B cell (primary cell): ENCODE results near the gene UNC93B1. TPM values are rescaled to one million over a fixed set of nuclear protein-coding genes. Genes with fewer than 3 reads are reported as not detected.

ENCODE experiments used
- ATAC-seq: fragments of 200-7000 bp; cut with Tn5 transposase; one replicate; pipeline ENCODE4 v1.10.0; 2021; ENCODE audit warnings: low read depth, mild to moderate bottlenecking, moderate number of reproducible peaks, moderate library complexity
- CTCF ChIA-PET: fragments of 350-600 bp; sonication (Branson Sonifier 250); formaldehyde crosslinking; loops from one replicate; lab custom pipeline; 2021; ENCODE audit warnings: antibody characterized with exemption, inconsistent platforms; lab: Charles Lee
- POLR2A ChIA-PET: fragments of 350-600 bp; sonication (Branson Sonifier 250); formaldehyde crosslinking; loops from one replicate; lab custom pipeline; 2021; ENCODE audit warnings: antibody characterized with exemption; lab: Charles Lee
- DNase-seq: peaks from one replicate; pipeline ENCODE4 v3.0.0; 2013
- H2AFZ ChIP-seq: 2 replicates; pipeline ENCODE4 v1.6.1; 2012; ENCODE audit warnings: mild to moderate bottlenecking, low read depth, low read length; ENCODE audit not compliant: insufficient read depth, poor library complexity, severe bottlenecking
- H3K27ac ChIP-seq, 2 donors: 1 replicate in 1 of 2; 2 replicates in 1 of 2; pipeline ENCODE4 v1.5.1; 2012 to 2013; ENCODE audit warnings: low read length in 2 of 2, mild to moderate bottlenecking in 2 of 2, moderate library complexity in 1 of 2
- H3K27me3 ChIP-seq, 4 experiments: fragments of 200-600 bp in 1 of 4; sonication (generic) in 1 of 4; replicated peaks in 1 of 4; 1 replicate in 2 of 4; 2 replicates in 2 of 4; pipeline versions ENCODE4 v1.6.1 to v1.7.0; 2013 to 2016; ENCODE audit warnings: low read length in 3 of 4, mild to moderate bottlenecking in 2 of 4, mixed read lengths in 1 of 4, moderate library complexity in 1 of 4; ENCODE audit not compliant: insufficient read depth in 4 of 4, control insufficient read depth in 3 of 4; ENCODE audit errors: control extremely low read depth in 1 of 4
- H3K36me3 ChIP-seq, 2 experiments: replicated peaks in 1 of 2; 1 replicate in 1 of 2; 2 replicates in 1 of 2; pipeline versions ENCODE4 v1.6.1 to v1.7.1; 2013; ENCODE audit warnings: low read length in 1 of 2; ENCODE audit not compliant: insufficient read depth in 2 of 2, control insufficient read depth in 1 of 2; ENCODE audit errors: control extremely low read depth in 1 of 2, extremely low read depth in 1 of 2
- H3K4me1 ChIP-seq, 2 donors: fragments of 200-600 bp in 1 of 2; sonication (generic) in 1 of 2; 1 replicate in 1 of 2; 2 replicates in 1 of 2; pipeline versions ENCODE4 v1.5.1 to v1.6.1; 2013 to 2017; ENCODE audit warnings: low read length in 2 of 2; ENCODE audit not compliant: control insufficient read depth in 2 of 2, insufficient read depth in 2 of 2
- H3K4me2 ChIP-seq: replicated peaks from 2 replicates; pipeline ENCODE3; 2012; ENCODE audit warnings: mild to moderate bottlenecking, low read depth, low read length; ENCODE audit not compliant: poor library complexity, severe bottlenecking
- H3K4me3 ChIP-seq, 5 experiments: fragments of 200-600 bp in 1 of 5; sonication (generic) in 1 of 5; 1 replicate in 3 of 5; 2 replicates in 2 of 5; pipeline versions ENCODE4 v1.5.1 to v1.7.0; 2011 to 2016; ENCODE audit warnings: low read length in 4 of 5, mild to moderate bottlenecking in 4 of 5, low read depth in 2 of 5, control low read depth in 1 of 5, moderate library complexity in 1 of 5; ENCODE audit not compliant: insufficient read depth in 1 of 5; ENCODE audit errors: control extremely low read depth in 1 of 5, extremely low read depth in 1 of 5
- H3K79me2 ChIP-seq: fragments of 200-600 bp; sonication (generic); one replicate; pipeline ENCODE4 v1.6.0; 2016; ENCODE audit warnings: low read length; ENCODE audit not compliant: control insufficient read depth, insufficient read depth
- H3K9ac ChIP-seq: fragments of 200-600 bp; sonication (generic); 2 replicates; pipeline ENCODE4 v1.6.1; 2017; ENCODE audit warnings: mild to moderate bottlenecking, low read length, moderate library complexity
- H3K9me3 ChIP-seq, 3 donors: one replicate each; pipeline versions ENCODE4 v1.6.1 to v1.7.1; 2013; ENCODE audit warnings: low read length in 2 of 3; ENCODE audit not compliant: control insufficient read depth in 2 of 3, insufficient read depth in 1 of 3; ENCODE audit errors: control extremely low read depth in 1 of 3
- H4K20me1 ChIP-seq: 2 replicates; pipeline ENCODE4 v1.6.0; 2012; ENCODE audit warnings: mild to moderate bottlenecking, low read length; ENCODE audit not compliant: insufficient read depth, control insufficient read depth, poor library complexity, severe bottlenecking
- H3K27ac Mint-ChIP-seq: one replicate; pipeline ENCODE4 v1.8.0; 2021; ENCODE audit warnings: mixed read lengths
- H3K27me3 Mint-ChIP-seq: one replicate; pipeline ENCODE4 v1.8.0; 2021; ENCODE audit warnings: mixed read lengths
- H3K4me1 Mint-ChIP-seq: one replicate; pipeline ENCODE4 v1.8.0; 2021; ENCODE audit warnings: mixed read lengths
- H3K4me3 Mint-ChIP-seq: one replicate; pipeline ENCODE4 v1.8.0; 2021; ENCODE audit warnings: mixed read lengths
- H3K9me3 Mint-ChIP-seq: one replicate; pipeline ENCODE4 v1.8.0; 2022; ENCODE audit warnings: mixed read lengths; ENCODE audit not compliant: insufficient read depth
- EZH2 ChIP-seq: IDR thresholded peaks from 2 replicates; pipeline ENCODE4 v1.6.1; 2012; ENCODE audit warnings: borderline replicate concordance, low read depth, mild to moderate bottlenecking, moderate library complexity, low read length; ENCODE audit not compliant: insufficient read depth, poor library complexity, severe bottlenecking
- WGBS: methylation state at CpG from one replicate; pipeline ENCODE4 v1.1.5; 2013; ENCODE audit warnings: missing lambda C conversion rate; ENCODE audit not compliant: insufficient coverage; 5-methylcytosine and 5-hydroxymethylcytosine counted together
- intact Hi-C: fragments of 100-400 bp; cut with micrococcal nuclease; formaldehyde crosslinking; loops from one replicate; pipeline ENCODE4 v1.10.0; 2022
- polyA plus RNA-seq: library from polyadenylated mRNA; depleted of rRNA; stranded (reverse); fragments of >200 nt; gene quantifications from 2 replicates; pipeline ENCODE4 v1.2.3, GENCODE V29; 2012
- total RNA-seq, 2 donors: library from RNA; stranded (reverse); fragments of 120-200 nt in 1 of 2; gene quantifications; 1 replicate in 1 of 2; 2 replicates in 1 of 2; pipeline versions ENCODE4 v1.2.3 to v1.2.4, GENCODE V29; 2013 to 2022
- TF ChIP-seq, protein P1 (sequence below): fragments of 200-600 bp; IDR thresholded peaks from one replicate; pipeline ENCODE4 v1.8.0; 2022; ENCODE audit warnings: antibody characterized with exemption, mild to moderate bottlenecking

UNC93B1 gene
- total and polyA plus RNA-seq, 2 donors (not counting 1 experiment from before 2014, with no cell fraction given) = 114 to 308 TPM

DNA sequence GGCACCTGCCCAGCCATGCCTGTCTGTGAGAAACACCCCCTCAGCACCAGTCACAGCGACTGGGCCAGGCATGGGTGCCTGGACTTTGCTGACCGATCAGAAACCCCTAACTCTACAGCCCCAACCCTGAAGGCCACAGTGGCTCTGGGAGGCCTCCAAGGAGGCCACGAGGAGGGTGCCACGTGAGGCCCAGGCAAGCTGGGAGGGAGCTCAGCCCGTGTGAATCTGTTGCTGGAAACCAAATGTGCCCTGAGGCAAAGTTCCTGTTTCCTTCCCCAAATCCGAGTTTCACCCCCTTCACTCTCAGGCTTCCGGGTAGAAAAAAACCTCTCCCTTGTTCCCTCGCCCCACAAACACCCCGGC, 1.3 kb downstream of the UNC93B1 start:
- Mint-ChIP-seq H3K27me3 (no peaks in the 10 kb centered on the region), H3K9me3 (no peaks in the 10 kb centered on the region), H3K27ac (peak overlapping the region; percentile 92), H3K4me1 (peaks cover 60% of the 10 kb centered on the region), H3K4me3 (peak overlapping the region; percentile 92)
- ChIA-PET CTCF (interaction anchor here (0.6 to 1.8 kb wide), 8 partner anchors 8 to 867 kb away, joined by 3 to 14 read pairs (median 3); no protein-coding TSS in a partner anchor), POLR2A (interaction anchor here (0.5 to 2.0 kb wide), 4 partner anchors 8 to 271 kb away, joined by 3 to 12 read pairs (median 4); partner anchors contain the start of gene TCIRG1)
- Histone ChIP-seq H3K36me3 (peaks cover 2 to 41% of the 10 kb centered on the region in 2 experiments), H3K27me3 (no peaks in the 10 kb centered on the region), H4K20me1 (peaks cover 59% of the 10 kb centered on the region), H3K4me2 (peak overlapping the region; percentile 85), H3K79me2 (peaks cover 54% of the 10 kb centered on the region), H3K9ac (peak overlapping the region; percentile 81), H3K4me1 (peaks cover 63 to 82% of the 10 kb centered on the region in 2 donors), H3K4me3 (peak overlapping the region; percentile 13 to 89 (median 67)), H3K9me3 (no peaks in the 10 kb centered on the region), H2AFZ (peak overlapping the region; percentile 67), H3K27ac (peak overlapping the region; percentile 74 to 76)
- peak; percentile 37 for ATAC-seq
- TF ChIP-seq EZH2 = no peak
- TF ChIP-seq, protein P1, sequence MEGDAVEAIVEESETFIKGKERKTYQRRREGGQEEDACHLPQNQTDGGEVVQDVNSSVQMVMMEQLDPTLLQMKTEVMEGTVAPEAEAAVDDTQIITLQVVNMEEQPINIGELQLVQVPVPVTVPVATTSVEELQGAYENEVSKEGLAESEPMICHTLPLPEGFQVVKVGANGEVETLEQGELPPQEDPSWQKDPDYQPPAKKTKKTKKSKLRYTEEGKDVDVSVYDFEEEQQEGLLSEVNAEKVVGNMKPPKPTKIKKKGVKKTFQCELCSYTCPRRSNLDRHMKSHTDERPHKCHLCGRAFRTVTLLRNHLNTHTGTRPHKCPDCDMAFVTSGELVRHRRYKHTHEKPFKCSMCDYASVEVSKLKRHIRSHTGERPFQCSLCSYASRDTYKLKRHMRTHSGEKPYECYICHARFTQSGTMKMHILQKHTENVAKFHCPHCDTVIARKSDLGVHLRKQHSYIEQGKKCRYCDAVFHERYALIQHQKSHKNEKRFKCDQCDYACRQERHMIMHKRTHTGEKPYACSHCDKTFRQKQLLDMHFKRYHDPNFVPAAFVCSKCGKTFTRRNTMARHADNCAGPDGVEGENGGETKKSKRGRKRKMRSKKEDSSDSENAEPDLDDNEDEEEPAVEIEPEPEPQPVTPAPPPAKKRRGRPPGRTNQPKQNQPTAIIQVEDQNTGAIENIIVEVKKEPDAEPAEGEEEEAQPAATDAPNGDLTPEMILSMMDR = no peak
- 5% methylated on average over 6 of the region's 9 CpGs for WGBS
- intact Hi-C loops = loop anchor here (1.0 to 10.0 kb wide), 4 partner anchors 28 to 442 kb away; partner anchors contain the start of genes CHKA and NDUFS8
- no peak for DNase-seq

DNA sequence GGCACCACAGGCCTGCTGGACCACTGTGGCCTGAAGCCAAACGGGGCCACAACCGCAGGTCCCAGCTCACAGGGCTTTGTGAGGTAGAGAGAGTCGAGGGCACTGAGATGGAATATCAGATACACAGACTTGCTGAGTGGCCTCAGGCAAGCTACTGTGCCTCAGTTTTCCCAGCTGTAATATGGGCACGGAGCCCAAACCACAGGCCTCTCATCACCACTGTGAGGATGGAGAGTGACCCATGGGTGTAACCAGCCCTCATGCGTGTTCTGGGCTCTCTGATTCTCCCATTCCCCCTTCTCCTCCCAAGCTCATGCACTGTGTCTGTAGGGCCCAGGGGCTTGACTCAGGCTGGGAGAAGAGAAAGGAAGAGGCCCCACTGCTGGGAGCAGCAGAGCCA, 4.2 kb downstream of the UNC93B1 start:
- peaks cover 57 to 85% of the 10 kb centered on the region in 2 donors for H3K4me1 ChIP-seq
- peak overlapping the region; percentile 40 to 61 for H3K27ac ChIP-seq
- H3K79me2 ChIP-seq = peaks cover 58% of the 10 kb centered on the region
- Mint-ChIP-seq H3K4me1 (peaks cover 55% of the 10 kb centered on the region), H3K9me3 (no peaks in the 10 kb centered on the region), H3K27ac (peak overlapping the region; percentile 81), H3K4me3 (no peak overlapping the region), H3K27me3 (no peaks in the 10 kb centered on the region)
- no peaks in the 10 kb centered on the region for H3K27me3 ChIP-seq
- ATAC-seq = no peak
- no peak overlapping the region for H3K4me3 ChIP-seq
- ChIA-PET POLR2A (no interaction called here), CTCF (no interaction called here)
- H2AFZ ChIP-seq = no peak overlapping the region
- no peak overlapping the region for H3K9ac ChIP-seq
- TF ChIP-seq, protein P1 = no peak
- TF ChIP-seq EZH2 = no peak
- H3K36me3 ChIP-seq = peaks cover 5 to 64% of the 10 kb centered on the region in 2 experiments
- intact Hi-C loops = loop anchor here (10.0 kb wide), 1 partner anchor 445 kb away; no protein-coding TSS in a partner anchor
- 100% methylated on average over 3 of the region's 5 CpGs for whole genome bisulfite sequencing
- DNase-seq = no peak
- H4K20me1 ChIP-seq = peaks cover 62% of the 10 kb centered on the region
- H3K9me3 ChIP-seq = no peaks in the 10 kb centered on the region
- H3K4me2 ChIP-seq = peak overlapping the region; percentile 21
